GM23338 (cell line): ENCODE results near the gene PPIL1. TPM values are rescaled to one million over a fixed set of nuclear protein-coding genes. Genes with fewer than 3 reads are reported as not detected.

Source experiments
- ATAC-seq: fragments of 200-7000 bp; cut with Tn5 transposase; 3 replicates; pipeline ENCODE4 v1.9.1; 2020
- DNase-seq: peaks from one replicate; pipeline ENCODE4 v3.0.0-alpha.2; 2015; ENCODE audit warnings: low spot score
- H2AFZ ChIP-seq: fragments of 200-600 bp; sonication (generic); 2 replicates; pipeline ENCODE4 v1.8.0; 2016; ENCODE audit warnings: antibody characterized with exemption, mild to moderate bottlenecking, moderate library complexity
- H3F3A ChIP-seq: fragments of 200-600 bp; sonication (generic); replicated peaks from 2 replicates; pipeline ENCODE4 v1.8.0; 2017; ENCODE audit warnings: antibody characterized with exemption, mixed run types, low read depth
- H3K27ac ChIP-seq: fragments of 200-600 bp; sonication (generic); 2 replicates; pipeline ENCODE4 v1.6.1; 2016; ENCODE audit warnings: low read depth
- H3K27me3 ChIP-seq: fragments of 200-600 bp; sonication (generic); 2 replicates; pipeline ENCODE4 v1.8.0; 2016; ENCODE audit warnings: mild to moderate bottlenecking, mixed run types, moderate library complexity; ENCODE audit not compliant: insufficient read depth
- H3K36me3 ChIP-seq: fragments of 200-600 bp; sonication (generic); 2 replicates; pipeline ENCODE4 v1.8.0; 2016; ENCODE audit warnings: mild to moderate bottlenecking; ENCODE audit not compliant: insufficient read depth
- H3K4me1 ChIP-seq: fragments of 200-600 bp; sonication (generic); 2 replicates; pipeline ENCODE4 v1.8.0; 2016; ENCODE audit warnings: mild to moderate bottlenecking, moderate library complexity; ENCODE audit not compliant: insufficient read depth
- H3K4me2 ChIP-seq: fragments of 200-600 bp; sonication (generic); 2 replicates; pipeline ENCODE4 v1.7.1; 2017; ENCODE audit warnings: mixed run types
- H3K4me3 ChIP-seq: fragments of 200-600 bp; sonication (generic); 2 replicates; pipeline ENCODE4 v1.6.1; 2016; ENCODE audit warnings: mixed run types
- H3K79me2 ChIP-seq: fragments of 200-600 bp; sonication (generic); replicated peaks from 2 replicates; pipeline ENCODE4 v1.8.0; 2017; ENCODE audit warnings: mild to moderate bottlenecking; ENCODE audit not compliant: insufficient read depth
- H3K9me2 ChIP-seq: fragments of 200-600 bp; sonication (generic); 2 replicates; pipeline ENCODE4 v1.8.0; 2017; ENCODE audit not compliant: insufficient read depth
- H4K20me1 ChIP-seq: fragments of 200-600 bp; sonication (generic); replicated peaks from 2 replicates; pipeline ENCODE4 v1.8.0; 2017; ENCODE audit warnings: mild to moderate bottlenecking; ENCODE audit not compliant: insufficient read depth
- H3K27ac Mint-ChIP-seq: 2 replicates; pipeline ENCODE4 v1.8.0; 2020; ENCODE audit warnings: inconsistent platforms, mild to moderate bottlenecking, moderate library complexity, mixed read lengths
- H3K27me3 Mint-ChIP-seq: 3 replicates; pipeline ENCODE4 v1.8.0; 2022; ENCODE audit warnings: low read depth, mild to moderate bottlenecking, moderate library complexity, mixed read lengths, inconsistent platforms; ENCODE audit not compliant: insufficient read depth, poor library complexity
- H3K36me3 Mint-ChIP-seq: 3 replicates; pipeline ENCODE4 v1.8.0; 2021; ENCODE audit warnings: low read depth, mild to moderate bottlenecking, inconsistent platforms, moderate library complexity, mixed read lengths
- H3K4me1 Mint-ChIP-seq: 3 replicates; pipeline ENCODE4 v1.8.0; 2020; ENCODE audit warnings: mild to moderate bottlenecking, inconsistent platforms, mixed read lengths
- H3K4me3 Mint-ChIP-seq: 3 replicates; pipeline ENCODE4 v1.8.0; 2021; ENCODE audit warnings: moderate library complexity, mild to moderate bottlenecking, inconsistent platforms, mixed read lengths
- H3K9me3 Mint-ChIP-seq: 3 replicates; pipeline ENCODE4 v1.8.0; 2020; ENCODE audit warnings: moderate library complexity, mild to moderate bottlenecking, inconsistent platforms, mixed read lengths
- CREB1 ChIP-seq: fragments of 250-450 bp; sonication (Bioruptor Pico); IDR thresholded peaks from 2 replicates; pipeline ENCODE4 v1.5.0; 2020; ENCODE audit warnings: low read depth, mild to moderate bottlenecking, moderate library complexity
- CTCF ChIP-seq, 2 experiments: fragments of 200-600 bp in 1 of 2; sonication (generic) in 1 of 2; conservative IDR thresholded peaks; 2 replicates each; pipeline versions ENCODE4 v1.5.1 to v1.6.1; 2016 to 2017; ENCODE audit warnings: antibody characterized with exemption in 2 of 2, low read depth in 2 of 2, mild to moderate bottlenecking in 2 of 2, moderate library complexity in 1 of 2
- EZH2 ChIP-seq: fragments of 200-600 bp; sonication (generic); IDR thresholded peaks from one replicate; pipeline ENCODE4 v1.8.0; 2017; ENCODE audit warnings: antibody characterized with exemption, mild to moderate bottlenecking, low read depth; ENCODE audit not compliant: unreplicated experiment
- JUNB ChIP-seq: IDR thresholded peaks from one replicate; pipeline ENCODE4 v1.6.1; 2016; ENCODE audit warnings: antibody characterized with exemption; ENCODE audit not compliant: unreplicated experiment
- NANOG ChIP-seq: IDR thresholded peaks from 2 replicates; pipeline ENCODE4 v1.6.1; 2016; ENCODE audit warnings: antibody characterized with exemption, borderline replicate concordance
- POLR2AphosphoS5 ChIP-seq: IDR thresholded peaks from 2 replicates; pipeline ENCODE4 v1.6.1; 2016; ENCODE audit warnings: antibody characterized with exemption, low read depth
- REST ChIP-seq: IDR thresholded peaks from one replicate; pipeline ENCODE4 v1.6.1; 2018; ENCODE audit warnings: antibody characterized with exemption; ENCODE audit not compliant: unreplicated experiment
- STAT1 ChIP-seq: IDR thresholded peaks from one replicate; pipeline ENCODE4 v1.6.1; 2016; ENCODE audit warnings: antibody characterized with exemption; ENCODE audit not compliant: unreplicated experiment
- ZNF114 ChIP-seq: fragments of 250-450 bp; sonication (Bioruptor Pico); IDR thresholded peaks from 2 replicates; pipeline ENCODE4 v1.5.0; 2020; ENCODE audit warnings: mild to moderate bottlenecking, moderate library complexity
- polyA plus RNA-seq: library from polyadenylated mRNA; unstranded; fragments of >200 nt; fragmentation: Nextera tagmentation; extraction: Ambion mirVana; gene quantifications from 2 replicates; pipeline ENCODE4 v1.2.1, GENCODE V29; 2016
- total RNA-seq: library from RNA; depleted of rRNA; stranded (reverse); fragments of >200 nt; shearing (Covaris generic); gene quantifications from 2 replicates; pipeline ENCODE4 v1.2.3, GENCODE V29; 2014
- TF ChIP-seq, protein P1 (sequence below): fragments of 250-450 bp; sonication (Bioruptor Pico); IDR thresholded peaks from 2 replicates; pipeline ENCODE4 v1.5.0; 2020; ENCODE audit warnings: mild to moderate bottlenecking, moderate library complexity
- TF ChIP-seq, protein P2 (sequence below): IDR thresholded peaks from 2 replicates; pipeline ENCODE4 v1.6.1; 2016; ENCODE audit warnings: antibody characterized with exemption

The PPIL1 gene
- total and polyA plus RNA-seq, 2 experiments from 2014 or later, result 57.3 to 79.4 TPM

GRCh38 chr6:36886950-36887618 lies 12.5 kb upstream of the PPIL1 start:
- no peak for TF ChIP-seq CREB1
- no peak for TF ChIP-seq JUNB
- no peak for TF ChIP-seq STAT1
- no peak for TF ChIP-seq CTCF (conservative IDR thresholded peaks at IDR 0.05; ENCODE audit: low read depth in 2 of 2)
- TF ChIP-seq, protein P1, sequence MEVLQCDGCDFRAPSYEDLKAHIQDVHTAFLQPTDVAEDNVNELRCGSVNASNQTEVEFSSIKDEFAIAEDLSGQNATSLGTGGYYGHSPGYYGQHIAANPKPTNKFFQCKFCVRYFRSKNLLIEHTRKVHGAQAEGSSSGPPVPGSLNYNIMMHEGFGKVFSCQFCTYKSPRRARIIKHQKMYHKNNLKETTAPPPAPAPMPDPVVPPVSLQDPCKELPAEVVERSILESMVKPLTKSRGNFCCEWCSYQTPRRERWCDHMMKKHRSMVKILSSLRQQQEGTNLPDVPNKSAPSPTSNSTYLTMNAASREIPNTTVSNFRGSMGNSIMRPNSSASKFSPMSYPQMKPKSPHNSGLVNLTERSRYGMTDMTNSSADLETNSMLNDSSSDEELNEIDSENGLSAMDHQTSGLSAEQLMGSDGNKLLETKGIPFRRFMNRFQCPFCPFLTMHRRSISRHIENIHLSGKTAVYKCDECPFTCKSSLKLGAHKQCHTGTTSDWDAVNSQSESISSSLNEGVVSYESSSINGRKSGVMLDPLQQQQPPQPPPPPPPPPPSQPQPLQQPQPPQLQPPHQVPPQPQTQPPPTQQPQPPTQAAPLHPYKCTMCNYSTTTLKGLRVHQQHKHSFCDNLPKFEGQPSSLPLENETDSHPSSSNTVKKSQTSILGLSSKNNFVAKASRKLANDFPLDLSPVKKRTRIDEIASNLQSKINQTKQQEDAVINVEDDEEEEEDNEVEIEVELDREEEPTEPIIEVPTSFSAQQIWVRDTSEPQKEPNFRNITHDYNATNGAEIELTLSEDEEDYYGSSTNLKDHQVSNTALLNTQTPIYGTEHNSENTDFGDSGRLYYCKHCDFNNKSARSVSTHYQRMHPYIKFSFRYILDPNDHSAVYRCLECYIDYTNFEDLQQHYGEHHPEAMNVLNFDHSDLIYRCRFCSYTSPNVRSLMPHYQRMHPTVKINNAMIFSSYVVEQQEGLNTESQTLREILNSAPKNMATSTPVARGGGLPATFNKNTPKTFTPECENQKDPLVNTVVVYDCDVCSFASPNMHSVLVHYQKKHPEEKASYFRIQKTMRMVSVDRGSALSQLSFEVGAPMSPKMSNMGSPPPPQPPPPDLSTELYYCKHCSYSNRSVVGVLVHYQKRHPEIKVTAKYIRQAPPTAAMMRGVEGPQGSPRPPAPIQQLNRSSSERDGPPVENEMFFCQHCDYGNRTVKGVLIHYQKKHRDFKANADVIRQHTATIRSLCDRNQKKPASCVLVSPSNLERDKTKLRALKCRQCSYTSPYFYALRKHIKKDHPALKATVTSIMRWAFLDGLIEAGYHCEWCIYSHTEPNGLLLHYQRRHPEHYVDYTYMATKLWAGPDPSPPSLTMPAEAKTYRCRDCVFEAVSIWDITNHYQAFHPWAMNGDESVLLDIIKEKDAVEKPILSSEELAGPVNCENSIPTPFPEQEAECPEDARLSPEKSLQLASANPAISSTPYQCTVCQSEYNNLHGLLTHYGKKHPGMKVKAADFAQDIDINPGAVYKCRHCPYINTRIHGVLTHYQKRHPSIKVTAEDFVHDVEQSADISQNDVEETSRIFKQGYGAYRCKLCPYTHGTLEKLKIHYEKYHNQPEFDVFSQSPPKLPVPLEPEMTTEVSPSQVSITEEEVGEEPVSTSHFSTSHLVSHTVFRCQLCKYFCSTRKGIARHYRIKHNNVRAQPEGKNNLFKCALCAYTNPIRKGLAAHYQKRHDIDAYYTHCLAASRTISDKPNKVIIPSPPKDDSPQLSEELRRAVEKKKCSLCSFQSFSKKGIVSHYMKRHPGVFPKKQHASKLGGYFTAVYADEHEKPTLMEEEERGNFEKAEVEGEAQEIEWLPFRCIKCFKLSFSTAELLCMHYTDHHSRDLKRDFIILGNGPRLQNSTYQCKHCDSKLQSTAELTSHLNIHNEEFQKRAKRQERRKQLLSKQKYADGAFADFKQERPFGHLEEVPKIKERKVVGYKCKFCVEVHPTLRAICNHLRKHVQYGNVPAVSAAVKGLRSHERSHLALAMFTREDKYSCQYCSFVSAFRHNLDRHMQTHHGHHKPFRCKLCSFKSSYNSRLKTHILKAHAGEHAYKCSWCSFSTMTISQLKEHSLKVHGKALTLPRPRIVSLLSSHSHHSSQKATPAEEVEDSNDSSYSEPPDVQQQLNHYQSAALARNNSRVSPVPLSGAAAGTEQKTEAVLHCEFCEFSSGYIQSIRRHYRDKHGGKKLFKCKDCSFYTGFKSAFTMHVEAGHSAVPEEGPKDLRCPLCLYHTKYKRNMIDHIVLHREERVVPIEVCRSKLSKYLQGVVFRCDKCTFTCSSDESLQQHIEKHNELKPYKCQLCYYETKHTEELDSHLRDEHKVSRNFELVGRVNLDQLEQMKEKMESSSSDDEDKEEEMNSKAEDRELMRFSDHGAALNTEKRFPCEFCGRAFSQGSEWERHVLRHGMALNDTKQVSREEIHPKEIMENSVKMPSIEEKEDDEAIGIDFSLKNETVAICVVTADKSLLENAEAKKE (CRISPR knock-in tag), result no peak
- no peak for TF ChIP-seq POLR2AphosphoS5
- TF ChIP-seq EZH2, result no peak
- TF ChIP-seq NANOG, result no peak
- TF ChIP-seq ZNF114, result no peak
- TF ChIP-seq, protein P2, sequence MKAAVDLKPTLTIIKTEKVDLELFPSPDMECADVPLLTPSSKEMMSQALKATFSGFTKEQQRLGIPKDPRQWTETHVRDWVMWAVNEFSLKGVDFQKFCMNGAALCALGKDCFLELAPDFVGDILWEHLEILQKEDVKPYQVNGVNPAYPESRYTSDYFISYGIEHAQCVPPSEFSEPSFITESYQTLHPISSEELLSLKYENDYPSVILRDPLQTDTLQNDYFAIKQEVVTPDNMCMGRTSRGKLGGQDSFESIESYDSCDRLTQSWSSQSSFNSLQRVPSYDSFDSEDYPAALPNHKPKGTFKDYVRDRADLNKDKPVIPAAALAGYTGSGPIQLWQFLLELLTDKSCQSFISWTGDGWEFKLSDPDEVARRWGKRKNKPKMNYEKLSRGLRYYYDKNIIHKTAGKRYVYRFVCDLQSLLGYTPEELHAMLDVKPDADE, result no peak
- TF ChIP-seq REST, result no peak
- Histone ChIP-seq H3K9me2 (no peaks in the 10 kb centered on the region), H3K4me1 (peaks cover 9% of the 10 kb centered on the region; the same call in 1 of the 2 replicates), H3K4me3 (peak overlapping the region; percentile 66), H3K27ac (no peak overlapping the region), H3K27me3 (no peaks in the 10 kb centered on the region), H3F3A (no peaks in the 10 kb centered on the region), H3K79me2 (no peaks in the 10 kb centered on the region), H2AFZ (no peak overlapping the region), H3K4me2 (peak overlapping the region; percentile 84; the same call in 1 of the 2 replicates), H3K36me3 (no peaks in the 10 kb centered on the region), H4K20me1 (no peaks in the 10 kb centered on the region)
- peaks cover 8% of the 10 kb centered on the region; the same call in 2 of the 3 replicates for H3K4me1 Mint-ChIP-seq
- no peak overlapping the region for H3K27ac Mint-ChIP-seq
- no peaks in the 10 kb centered on the region for H3K27me3 Mint-ChIP-seq
- no peak for ATAC-seq
- no peaks in the 10 kb centered on the region for H3K36me3 Mint-ChIP-seq
- no peaks in the 10 kb centered on the region for H3K9me3 Mint-ChIP-seq
- DNase-seq, result no peak
- H3K4me3 Mint-ChIP-seq, result peak overlapping the region; percentile 91
